ENCODE data around the gene USP53. TPM values are rescaled to one million over a fixed set of nuclear protein-coding genes. Genes with fewer than 3 reads are reported as not detected.

Gene USP53
- total RNA-seq, 1 experiment from 2014 or later = 68.0 TPM

GRCh38 chr4:119237201-119237600 is 24.7 kb downstream of the USP53 start:
- ChIA-PET CTCF (interaction anchor here (0.7 to 0.9 kb wide), 3 partner anchors 150 to 1055 kb away, joined by 3 to 4 read pairs (median 3); no protein-coding TSS in a partner anchor), POLR2A (interaction anchor here (0.7 kb wide), 1 partner anchor 9 kb away, joined by 3 read pairs; no protein-coding TSS in a partner anchor)
- H3K27me3 Mint-ChIP-seq (ENCODE audit: insufficient read depth, unreplicated experiment) = no peaks in the 10 kb centered on the region
- H3K9me3 Mint-ChIP-seq (ENCODE audit: unreplicated experiment) = no peaks in the 10 kb centered on the region
- no peak for TF ChIP-seq CTCF (IDR thresholded peaks at IDR 0.05; ENCODE audit: unreplicated experiment)
- H3K4me3 Mint-ChIP-seq (ENCODE audit: unreplicated experiment) = no peak overlapping the region
- H3K36me3 Mint-ChIP-seq (ENCODE audit: insufficient read depth, unreplicated experiment) = peaks cover 46% of the 10 kb centered on the region
- no TSS peak for BruUV-seq (replicated peaks)
- no peak for DNase-seq (ENCODE audit: unreplicated experiment)
- H3K27ac Mint-ChIP-seq (ENCODE audit: low read depth, unreplicated experiment) = no peak overlapping the region
- intact Hi-C loops (cut with micrococcal nuclease) = no loop called here
- peaks cover 19% of the 10 kb centered on the region for H3K4me1 Mint-ChIP-seq (ENCODE audit: insufficient read depth, unreplicated experiment)

- H3K36me3 Mint-ChIP-seq (ENCODE audit: insufficient read depth, unreplicated experiment) = peaks cover 43% of the 10 kb centered on the region
Observed at GRCh38 chr4:119237642-119238041, 25.1 kb downstream of the USP53 start.

DNA sequence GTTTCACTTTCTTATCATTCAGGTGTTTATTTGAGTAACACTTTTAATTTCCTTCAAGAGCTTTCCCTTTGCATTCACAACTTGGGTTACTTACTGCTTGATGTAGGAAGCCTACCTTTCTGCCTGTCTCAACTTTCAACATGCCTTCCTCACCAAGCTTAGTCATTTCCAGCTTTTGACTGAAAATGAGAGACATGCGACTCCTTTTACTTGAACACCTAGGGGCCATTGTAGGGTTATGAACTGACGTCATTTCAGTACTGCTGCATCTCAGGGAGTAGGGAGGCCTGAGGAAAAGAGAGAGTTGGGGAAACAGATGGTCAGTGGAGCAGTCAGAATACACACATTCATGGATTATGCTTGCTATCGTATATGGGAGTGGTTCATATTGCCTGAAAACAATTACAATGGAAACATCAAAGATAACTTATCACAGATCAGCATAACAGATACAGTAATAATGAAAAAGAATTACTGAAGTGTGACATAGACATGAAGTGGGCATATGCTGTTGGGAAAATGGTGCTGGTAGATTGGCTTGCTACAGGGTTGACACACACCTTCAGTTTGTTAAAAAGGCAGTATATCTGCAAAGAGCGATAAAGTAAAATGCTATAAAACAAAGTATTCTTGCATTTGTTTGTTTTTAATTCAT is 25.7 kb downstream of the USP53 start:
- BruUV-seq (replicated peaks) = no TSS peak
- Mint-ChIP-seq H3K36me3 (ENCODE audit: insufficient read depth, unreplicated experiment) (peaks cover 43% of the 10 kb centered on the region), H3K27ac (ENCODE audit: low read depth, unreplicated experiment) (no peak overlapping the region), H3K27me3 (ENCODE audit: insufficient read depth, unreplicated experiment) (no peaks in the 10 kb centered on the region), H3K4me3 (ENCODE audit: unreplicated experiment) (no peak overlapping the region), H3K9me3 (ENCODE audit: unreplicated experiment) (no peaks in the 10 kb centered on the region), H3K4me1 (ENCODE audit: insufficient read depth, unreplicated experiment) (peaks cover 16% of the 10 kb centered on the region)
- CTCF ChIA-PET = interaction anchor here (0.7 to 0.9 kb wide), 4 partner anchors 151 to 1054 kb away, joined by 3 to 4 read pairs (median 3); no protein-coding TSS in a partner anchor
- no peak for TF ChIP-seq CTCF (IDR thresholded peaks at IDR 0.05; ENCODE audit: unreplicated experiment)
- intact Hi-C loops (cut with micrococcal nuclease) = no loop called here
- DNase-seq (ENCODE audit: unreplicated experiment) = no peak
- POLR2A ChIA-PET = interaction anchor here (0.7 to 1.9 kb wide), 2 partner anchors 25 to 195 kb away, joined by 5 read pairs; no protein-coding TSS in a partner anchor

More at GRCh38 chr4:119237642-119238041, 25.1 kb downstream of the USP53 start:
- H3K27ac Mint-ChIP-seq (ENCODE audit: low read depth, unreplicated experiment) = no peak overlapping the region
- H3K9me3 Mint-ChIP-seq (ENCODE audit: unreplicated experiment) = no peaks in the 10 kb centered on the region
- intact Hi-C loops (cut with micrococcal nuclease) = no loop called here
- peaks cover 19% of the 10 kb centered on the region for H3K4me1 Mint-ChIP-seq (ENCODE audit: insufficient read depth, unreplicated experiment)
- H3K27me3 Mint-ChIP-seq (ENCODE audit: insufficient read depth, unreplicated experiment) = no peaks in the 10 kb centered on the region
- no TSS peak for BruUV-seq (replicated peaks)
- ChIA-PET CTCF (interaction anchor here (0.7 to 0.9 kb wide), 3 partner anchors 151 to 1055 kb away, joined by 3 to 4 read pairs (median 3); no protein-coding TSS in a partner anchor), POLR2A (interaction anchor here (0.7 kb wide), 2 partner anchors 10 to 194 kb away, joined by 3 to 5 read pairs; no protein-coding TSS in a partner anchor)
- TF ChIP-seq CTCF (IDR thresholded peaks at IDR 0.05; ENCODE audit: unreplicated experiment) = no peak
- H3K4me3 Mint-ChIP-seq (ENCODE audit: unreplicated experiment) = no peak overlapping the region
- no peak for DNase-seq (ENCODE audit: unreplicated experiment)

DNA sequence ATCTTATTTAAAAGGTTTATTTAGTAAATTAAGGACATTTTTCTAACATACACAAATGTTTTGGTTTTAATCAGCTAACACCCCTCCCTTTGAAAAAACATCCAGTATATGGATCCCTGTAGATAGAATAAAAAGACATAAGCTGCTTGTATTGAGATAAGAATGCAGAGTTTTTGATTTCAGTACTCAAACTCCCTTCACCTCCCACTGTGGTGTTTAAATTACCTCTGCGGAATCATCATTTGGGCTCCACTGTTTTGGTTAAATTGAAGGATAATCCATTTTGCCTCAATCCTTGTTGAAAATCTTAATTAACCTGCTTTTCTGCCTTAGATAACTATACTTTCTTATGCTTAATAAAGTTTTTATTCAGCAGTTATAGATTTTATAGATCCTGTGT is 27.6 kb downstream of the USP53 start:
- H3K27ac Mint-ChIP-seq (ENCODE audit: low read depth, unreplicated experiment) = no peak overlapping the region
- POLR2A ChIA-PET = interaction anchor here (0.9 to 1.9 kb wide), 3 partner anchors 27 to 44 kb away, joined by 3 to 6 read pairs (median 5); partner anchors contain the start of gene USP53
- CTCF ChIA-PET = interaction anchor here (0.5 kb wide), 1 partner anchor 130 kb away, joined by 3 read pairs; no protein-coding TSS in a partner anchor
- no peak for DNase-seq (ENCODE audit: unreplicated experiment)
- H3K4me1 Mint-ChIP-seq (ENCODE audit: insufficient read depth, unreplicated experiment) = peaks cover 11% of the 10 kb centered on the region
- peaks cover 42% of the 10 kb centered on the region for H3K36me3 Mint-ChIP-seq (ENCODE audit: insufficient read depth, unreplicated experiment)
- no peak overlapping the region for H3K4me3 Mint-ChIP-seq (ENCODE audit: unreplicated experiment)
- H3K9me3 Mint-ChIP-seq (ENCODE audit: unreplicated experiment) = no peaks in the 10 kb centered on the region
- no peaks in the 10 kb centered on the region for H3K27me3 Mint-ChIP-seq (ENCODE audit: insufficient read depth, unreplicated experiment)
- intact Hi-C loops (cut with micrococcal nuclease) = no loop called here
- TF ChIP-seq CTCF (IDR thresholded peaks at IDR 0.05; ENCODE audit: unreplicated experiment) = no peak
- BruUV-seq (replicated peaks) = no TSS peak
